NCI-H446 treated with DMSO at 0.1 percent for 48 hours (cell line): ENCODE results near the gene FZD10.

ENCODE experiments used
- DNase-seq: peaks from one replicate; lab custom pipeline; 2025; lab: John Stamatoyannopoulos, UW

Gene FZD10

GRCh38 chr12:130132831-130133511, 29.3 kb upstream of the FZD10 start:
- no peak for DNase-seq

- no peak for DNase-seq
These were observed 28.3 kb upstream of the FZD10 start for GRCh38 chr12:130133851-130134562.

- no peak for DNase-seq
These were observed 27.7 kb upstream of the FZD10 start for GRCh38 chr12:130134563-130134915.

DNA sequence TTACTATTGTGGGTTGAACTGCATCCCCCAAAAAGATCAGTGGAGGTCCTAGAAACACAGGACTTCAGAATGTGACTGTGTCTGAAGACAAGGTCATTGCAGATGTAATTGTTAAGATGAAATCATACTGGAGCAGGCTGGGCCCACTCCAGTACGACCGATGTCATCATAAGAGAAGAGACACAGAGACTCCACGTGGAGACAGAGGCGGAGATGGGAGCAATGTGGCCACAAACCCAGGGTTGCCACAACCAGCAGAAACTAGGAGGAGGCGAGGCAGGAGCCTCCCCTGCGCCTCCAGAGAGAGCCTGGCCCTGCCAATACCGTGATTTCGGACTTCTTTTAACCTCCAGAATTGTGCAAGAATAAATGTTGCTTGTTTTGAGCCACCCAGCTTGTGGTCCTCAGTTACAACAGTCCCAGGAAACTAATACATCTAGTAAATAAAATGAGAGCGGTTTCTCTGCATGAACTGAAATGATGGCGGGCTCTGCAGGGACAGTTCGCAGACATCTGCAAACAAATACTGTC, 25.7 kb upstream of the FZD10 start:
- DNase-seq, result no peak

DNA sequence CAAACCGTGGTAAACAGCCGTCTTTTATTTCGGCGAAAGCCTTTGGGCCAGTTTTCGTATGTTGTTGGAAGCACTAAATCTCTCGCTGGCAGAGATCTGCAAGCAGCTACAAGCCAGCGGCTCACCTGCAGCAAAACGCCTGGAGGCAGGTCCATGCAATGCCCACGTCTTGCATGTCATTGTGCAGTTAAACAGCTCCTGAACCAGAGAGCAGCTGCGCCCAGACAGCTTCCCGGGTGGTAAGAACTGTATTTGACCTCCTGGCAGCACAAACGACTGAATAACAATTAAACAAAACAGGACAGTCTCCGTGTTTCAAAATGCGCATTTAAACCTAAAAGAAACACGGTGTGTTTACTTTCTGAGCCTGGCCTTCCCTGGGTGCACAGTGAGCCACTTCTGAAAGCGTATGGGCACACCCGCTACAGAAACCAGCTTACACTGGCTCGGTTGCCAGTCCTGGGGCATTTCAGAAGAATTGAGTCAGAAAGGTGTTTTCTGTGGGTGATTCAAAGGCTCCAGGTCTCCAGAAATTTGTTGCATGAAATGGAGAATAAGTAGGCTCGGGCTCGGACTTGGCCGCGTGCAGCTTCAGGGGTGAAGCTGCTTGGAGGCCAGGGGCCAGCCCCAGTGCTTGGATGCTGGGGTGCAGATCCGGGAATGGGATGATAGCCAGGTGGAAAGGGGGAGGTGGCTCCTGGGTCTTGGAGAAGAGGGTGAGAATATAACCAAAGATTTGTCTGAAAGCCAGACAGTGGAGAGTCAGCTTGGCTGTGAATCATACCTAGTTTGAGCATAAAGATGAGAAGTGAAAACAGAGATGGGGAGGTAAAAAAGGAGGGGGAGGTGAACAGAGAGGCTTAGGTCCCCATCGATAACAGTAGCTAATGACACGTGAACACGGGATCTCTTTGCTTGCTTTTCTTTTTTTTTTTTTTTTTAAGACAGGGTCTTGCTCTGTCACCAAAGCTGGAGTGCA, 24.9 kb upstream of the FZD10 start:
- DNase-seq, result no peak

DNA sequence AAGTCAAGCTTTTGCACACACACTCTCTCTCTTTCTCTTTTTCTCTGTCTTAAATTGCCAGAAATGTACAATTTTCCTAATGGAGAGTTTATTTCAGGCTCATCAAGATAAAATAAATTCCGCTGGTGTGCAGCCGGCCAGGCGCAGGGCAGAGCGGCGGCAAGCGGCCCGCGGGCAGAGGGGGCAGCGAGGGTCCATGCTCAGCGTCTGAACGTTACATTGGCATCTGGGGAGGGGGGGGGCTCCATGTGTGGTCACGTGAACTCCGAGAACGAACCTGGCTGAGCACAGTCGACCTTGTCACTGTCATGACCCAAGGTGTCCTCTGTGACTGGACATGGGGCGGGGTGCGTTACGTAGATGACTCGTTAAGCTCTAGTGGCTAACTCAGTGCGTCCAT, 23.8 kb upstream of the FZD10 start:
- DNase-seq, result no peak

DNA sequence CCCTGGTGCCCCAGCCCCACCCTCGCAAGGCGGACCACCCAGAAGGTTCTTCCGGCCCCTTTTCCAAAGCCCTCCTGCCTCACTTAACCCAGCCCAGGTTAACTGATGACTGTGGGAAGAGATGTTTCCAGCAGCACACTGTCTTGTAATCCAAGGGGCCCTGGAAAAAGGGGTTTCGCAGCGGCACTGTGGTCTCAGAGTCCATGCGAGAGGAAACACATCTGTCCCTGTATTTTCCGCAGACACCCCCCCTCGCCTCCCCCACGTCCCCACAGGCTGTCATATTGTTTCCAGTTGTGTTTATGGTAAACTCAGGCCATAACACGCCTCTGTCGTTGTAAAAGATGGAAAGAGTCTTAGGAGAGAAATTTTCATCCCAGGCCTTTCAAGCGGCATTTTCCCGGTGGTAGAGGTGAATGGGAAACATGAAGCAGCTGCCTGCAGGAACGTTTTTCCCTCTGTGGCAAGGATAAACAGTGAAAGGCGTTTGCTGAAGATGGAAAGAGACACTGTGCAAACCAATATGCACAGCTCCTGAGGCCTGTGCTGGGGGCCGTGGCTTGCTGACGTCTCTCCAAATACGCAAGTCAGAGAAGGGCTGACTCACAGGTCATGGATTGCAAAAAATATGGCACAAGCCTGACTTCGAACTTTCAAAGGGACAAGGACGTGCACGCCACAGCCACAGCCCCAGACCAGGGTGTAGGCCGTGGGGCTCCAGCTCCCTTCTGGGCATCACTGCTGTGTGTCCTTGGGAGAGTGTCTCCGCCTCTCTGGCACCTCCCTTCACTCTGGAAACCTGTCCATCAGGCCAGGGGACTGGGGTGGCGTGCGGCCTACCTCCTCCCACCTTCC, 22.5 kb upstream of the FZD10 start:
- DNase-seq, result no peak

GRCh38 chr12:130141105-130141504, 21.2 kb upstream of the FZD10 start:
- no peak for DNase-seq

- no peak for DNase-seq
These were observed 20.2 kb upstream of the FZD10 start for GRCh38 chr12:130141901-130142683.

- no peak for DNase-seq
These were observed 19.5 kb upstream of the FZD10 start for GRCh38 chr12:130142736-130143135.

DNA sequence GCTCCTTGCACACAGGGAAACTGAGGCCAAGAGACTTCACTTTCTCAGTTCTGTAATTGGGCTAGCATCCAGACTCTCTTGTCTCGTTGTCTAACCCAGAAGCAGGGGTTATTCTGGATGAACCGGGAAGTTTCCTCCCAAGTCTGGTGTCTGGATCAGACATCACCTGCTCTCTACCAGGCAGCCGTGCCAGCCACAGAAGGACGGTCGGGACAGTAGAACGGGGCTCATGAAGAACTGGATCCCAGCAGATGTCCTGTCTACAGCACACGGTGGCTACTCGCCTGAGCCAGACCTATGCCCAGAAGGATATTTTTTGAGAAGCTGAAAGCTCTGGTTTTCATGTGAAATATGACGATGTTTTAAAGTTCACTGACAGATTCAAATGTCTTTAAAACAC, 19.1 kb upstream of the FZD10 start:
- no peak for DNase-seq

DNA sequence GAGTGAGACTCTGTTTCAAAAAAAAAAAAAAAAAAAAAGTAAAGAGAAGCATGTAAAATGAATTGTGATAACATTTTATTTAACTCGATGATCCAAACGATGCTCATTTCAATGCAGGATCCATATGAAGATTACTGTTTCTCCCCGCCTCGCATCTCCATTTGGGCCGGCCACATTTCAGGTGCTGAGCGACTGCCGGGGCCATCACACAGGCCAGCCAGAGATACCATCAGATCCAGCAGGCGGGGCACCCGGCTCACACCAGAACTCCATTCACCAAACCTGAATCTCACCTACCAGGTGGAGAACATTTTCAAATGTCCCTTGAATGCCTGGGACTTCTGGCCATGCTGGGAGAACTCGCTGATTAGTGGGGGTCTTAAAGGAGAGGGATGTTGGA, 18.0 kb upstream of the FZD10 start:
- DNase-seq, result no peak

GRCh38 chr12:130145731-130146130, 16.5 kb upstream of the FZD10 start:
- no peak for DNase-seq

- no peak for DNase-seq
These were observed 15.9 kb upstream of the FZD10 start for GRCh38 chr12:130146176-130146931.

DNA sequence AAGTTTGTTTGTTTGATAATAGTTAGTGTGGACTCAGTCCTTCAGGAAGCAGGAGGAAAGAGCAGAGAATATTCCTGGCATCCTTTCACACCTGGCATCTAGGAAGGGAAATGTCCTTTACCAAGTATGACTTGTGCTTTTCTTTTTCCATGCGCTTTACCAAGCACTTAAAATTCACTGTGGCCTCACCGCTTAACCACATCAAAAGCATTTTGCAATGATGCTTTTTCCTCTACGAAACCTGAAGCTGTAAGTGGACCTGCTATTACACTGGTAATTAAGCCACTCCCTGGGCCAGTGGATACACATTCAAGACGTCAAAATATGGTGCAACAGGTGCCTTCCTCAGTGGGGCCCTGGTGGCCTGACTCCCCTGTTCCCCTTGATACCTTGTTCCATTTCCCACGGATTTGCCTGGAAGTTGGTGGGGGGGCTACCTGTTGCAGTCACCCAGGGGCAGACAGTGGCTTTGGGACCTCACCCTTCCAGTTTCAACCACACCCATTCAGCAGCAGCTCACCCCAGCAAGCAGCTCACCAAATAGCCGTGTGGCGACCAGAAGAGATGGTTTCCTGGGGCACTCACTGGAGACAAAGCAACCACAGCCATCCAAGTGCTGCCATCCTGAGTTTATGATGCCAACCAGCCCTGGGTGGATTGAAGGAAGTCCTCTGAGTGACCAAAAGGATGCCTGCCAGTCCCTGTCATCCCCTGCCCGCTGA, 14.2 kb upstream of the FZD10 start:
- no peak for DNase-seq

GRCh38 chr12:130151846-130152245, 10.4 kb upstream of the FZD10 start:
- DNase-seq, result no peak

DNA sequence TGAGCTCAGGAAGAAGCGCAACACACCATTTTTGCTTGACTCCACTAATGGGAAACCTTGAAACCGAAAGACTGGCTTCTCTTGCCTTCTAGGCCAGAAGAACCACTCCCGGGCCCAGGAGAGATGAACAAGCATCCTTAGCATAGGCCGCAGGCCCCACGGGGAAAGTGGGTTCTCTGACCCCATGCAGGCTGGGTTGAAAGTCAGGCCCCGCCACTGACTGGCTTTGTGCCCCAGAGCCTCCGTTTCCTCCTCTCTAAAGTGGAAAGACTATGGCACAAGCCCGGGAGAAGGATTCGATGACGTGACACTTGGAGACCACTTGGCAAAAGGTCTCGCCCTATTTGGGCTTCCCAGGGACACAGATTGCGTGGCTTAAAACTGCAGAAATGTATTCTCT, 9.9 kb upstream of the FZD10 start:
- no peak for DNase-seq

DNA sequence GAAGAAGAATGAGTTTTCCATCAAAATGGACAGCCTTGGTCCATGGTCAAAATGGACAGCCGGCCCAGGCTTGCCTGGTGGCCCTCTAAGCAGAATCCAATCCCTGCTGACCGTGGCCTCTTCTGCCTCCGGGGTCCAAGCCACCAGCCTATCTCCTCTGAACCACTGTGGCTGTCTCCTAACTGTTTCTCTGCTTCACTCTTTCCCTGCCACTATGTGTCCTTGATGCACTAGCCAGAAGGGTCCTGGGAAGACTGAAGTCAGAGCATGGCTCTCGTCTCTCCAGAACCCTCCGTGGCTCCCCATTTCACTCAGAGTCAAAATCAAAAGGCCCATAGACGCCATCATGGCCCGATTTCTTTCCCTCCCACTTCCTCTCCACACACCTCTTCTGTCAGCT, 8.5 kb upstream of the FZD10 start:
- no peak for DNase-seq
